Measurements from ENCODE around the gene LACTB. TPM values are rescaled to one million over a fixed set of nuclear protein-coding genes. Genes with fewer than 3 reads are reported as not detected.

The LACTB gene
- total RNA-seq, 3 donors from 2014 or later, result 15.7 to 17.6 (median 17.1) TPM

- H3K4me1 ChIP-seq, result no peaks in the 10 kb centered on the region
- intact Hi-C loops (cut with DNase I; ENCODE audit: low total_unique reads), result no loop called here
These were observed 59.1 kb downstream of the LACTB start for GRCh38 chr15:63180746-63181145.

GRCh38 chr15:63181648-63182047, 60.0 kb downstream of the LACTB start:
- intact Hi-C loops (cut with DNase I; ENCODE audit: low total_unique reads), result no loop called here
- H3K27ac ChIP-seq, result no peak overlapping the region
- no peaks in the 10 kb centered on the region for H3K4me1 ChIP-seq
- no peaks in the 10 kb centered on the region for H3K9me3 ChIP-seq
- H3K4me3 ChIP-seq, result no peak overlapping the region
- no peak for DNase-seq (ENCODE audit: low spot score in 2 of 2)
- no peaks in the 10 kb centered on the region for H3K36me3 ChIP-seq
- no peak for TF ChIP-seq CTCF (IDR thresholded peaks at IDR 0.05)
- no peak for TF ChIP-seq POLR2A (IDR thresholded peaks at IDR 0.05)
- no peak for TF ChIP-seq POLR2AphosphoS5 (IDR thresholded peaks at IDR 0.05)
- H3K27me3 ChIP-seq, result no peaks in the 10 kb centered on the region

More at GRCh38 chr15:63180746-63181145, 59.1 kb downstream of the LACTB start:
- H3K4me3 ChIP-seq, result no peak overlapping the region
- H3K9me3 ChIP-seq, result no peaks in the 10 kb centered on the region
- no peaks in the 10 kb centered on the region for H3K27me3 ChIP-seq
- no peak overlapping the region for H3K27ac ChIP-seq
- no peak for DNase-seq (ENCODE audit: low spot score in 2 of 2)
- no peaks in the 10 kb centered on the region for H3K36me3 ChIP-seq
- TF ChIP-seq POLR2A (IDR thresholded peaks at IDR 0.05), result no peak
- no peak for TF ChIP-seq CTCF (IDR thresholded peaks at IDR 0.05)
- TF ChIP-seq POLR2AphosphoS5 (IDR thresholded peaks at IDR 0.05), result no peak

- DNase-seq (ENCODE audit: low spot score in 2 of 2), result no peak
- H3K4me1 ChIP-seq, result no peaks in the 10 kb centered on the region
- H3K4me3 ChIP-seq, result no peak overlapping the region
- intact Hi-C loops (cut with DNase I; ENCODE audit: low total_unique reads), result no loop called here
- TF ChIP-seq POLR2A (IDR thresholded peaks at IDR 0.05) (no peak), CTCF (IDR thresholded peaks at IDR 0.05) (no peak), POLR2AphosphoS5 (IDR thresholded peaks at IDR 0.05) (no peak)
- no peak overlapping the region for H3K27ac ChIP-seq
- no peaks in the 10 kb centered on the region for H3K9me3 ChIP-seq
- H3K27me3 ChIP-seq, result no peaks in the 10 kb centered on the region
- no peaks in the 10 kb centered on the region for H3K36me3 ChIP-seq
These were observed 63.5 kb downstream of the LACTB start for GRCh38 chr15:63185206-63185605.

- Histone ChIP-seq H3K27me3 (no peaks in the 10 kb centered on the region), H3K9me3 (no peaks in the 10 kb centered on the region), H3K36me3 (no peaks in the 10 kb centered on the region), H3K4me1 (no peaks in the 10 kb centered on the region), H3K27ac (peak overlapping the region; percentile 22 to 29), H3K4me3 (no peak overlapping the region)
- DNase-seq (ENCODE audit: low spot score in 2 of 2), result no peak
- intact Hi-C loops (cut with DNase I; ENCODE audit: low total_unique reads), result no loop called here
- no peak for TF ChIP-seq CTCF (IDR thresholded peaks at IDR 0.05)
These were observed 64.4 kb downstream of the LACTB start for GRCh38 chr15:63186065-63186464.

GRCh38 chr15:63187589-63188226, 66.0 kb downstream of the LACTB start:
- H3K36me3 ChIP-seq, result no peaks in the 10 kb centered on the region
- no peak overlapping the region for H3K27ac ChIP-seq
- H3K9me3 ChIP-seq, result no peaks in the 10 kb centered on the region
- no peak overlapping the region for H3K4me3 ChIP-seq
- no peak for DNase-seq (ENCODE audit: low spot score in 2 of 2)
- H3K4me1 ChIP-seq, result no peaks in the 10 kb centered on the region
- no peaks in the 10 kb centered on the region for H3K27me3 ChIP-seq
- intact Hi-C loops (cut with DNase I; ENCODE audit: low total_unique reads), result no loop called here
- TF ChIP-seq POLR2A (IDR thresholded peaks at IDR 0.05) (no peak), CTCF (IDR thresholded peaks at IDR 0.05) (no peak), POLR2AphosphoS5 (IDR thresholded peaks at IDR 0.05) (no peak)

All from breast epithelium (tissue), 4 donors.